MM.1S (cell line): ENCODE results near the gene CTAGE1.

Experiments used
- DNase-seq: peaks from one replicate; pipeline ENCODE4 v3.0.0-alpha.2; 2015
- H2AFZ ChIP-seq: fragments of 300-600 bp; sonication (generic); 2 replicates; pipeline ENCODE4 v1.6.0; 2016; ENCODE audit warnings: antibody characterized with exemption, low read length
- H3F3A ChIP-seq: fragments of 300-600 bp; sonication (generic); 2 replicates; pipeline ENCODE4 v1.6.1; 2016; ENCODE audit warnings: mild to moderate bottlenecking, antibody characterized with exemption, low read length, moderate library complexity, mixed read lengths; ENCODE audit not compliant: insufficient read depth
- H3K27ac ChIP-seq: fragments of 300-600 bp; sonication (generic); 2 replicates; pipeline ENCODE4 v1.5.1; 2016; ENCODE audit warnings: mild to moderate bottlenecking, low read length
- H3K27me3 ChIP-seq: fragments of 300-600 bp; sonication (generic); replicated peaks from 2 replicates; pipeline ENCODE4 v1.6.0; 2016; ENCODE audit warnings: low read length; ENCODE audit not compliant: insufficient read depth
- H3K36me3 ChIP-seq: fragments of 300-600 bp; sonication (generic); replicated peaks from 2 replicates; pipeline ENCODE4 v1.6.1; 2016; ENCODE audit warnings: mild to moderate bottlenecking, low read length, mixed read lengths; ENCODE audit not compliant: insufficient read depth
- H3K4me1 ChIP-seq: fragments of 300-600 bp; sonication (generic); 2 replicates; pipeline ENCODE4 v1.6.1; 2016; ENCODE audit warnings: low read length, mixed read lengths
- H3K4me2 ChIP-seq: fragments of 300-600 bp; sonication (generic); 2 replicates; pipeline ENCODE4 v1.6.0; 2016; ENCODE audit warnings: low read depth, low read length
- H3K4me3 ChIP-seq: fragments of 300-600 bp; sonication (generic); 2 replicates; pipeline ENCODE4 v1.5.1; 2016; ENCODE audit warnings: low read length, mixed read lengths
- H3K79me2 ChIP-seq: fragments of 300-600 bp; sonication (generic); 2 replicates; pipeline ENCODE4 v1.6.1; 2016; ENCODE audit warnings: mixed run types, low read length, mixed read lengths
- H3K9ac ChIP-seq: fragments of 300-600 bp; sonication (generic); 2 replicates; pipeline ENCODE4 v1.6.1; 2016; ENCODE audit warnings: low read length, mixed read lengths
- H3K9me2 ChIP-seq: fragments of 300-600 bp; sonication (generic); replicated peaks from 2 replicates; pipeline ENCODE4 v1.6.1; 2016; ENCODE audit warnings: mild to moderate bottlenecking, low read length, mixed read lengths; ENCODE audit not compliant: insufficient read depth
- H3K9me3 ChIP-seq: fragments of 300-600 bp; sonication (generic); replicated peaks from 2 replicates; pipeline ENCODE4 v1.6.1; 2016; ENCODE audit warnings: mild to moderate bottlenecking, low read length, mixed read lengths; ENCODE audit not compliant: insufficient read depth
- H4K20me1 ChIP-seq: fragments of 300-600 bp; sonication (generic); 2 replicates; pipeline ENCODE4 v1.6.1; 2016; ENCODE audit warnings: mild to moderate bottlenecking, low read length, moderate library complexity, mixed read lengths; ENCODE audit not compliant: insufficient read depth
- CTCF ChIP-seq: fragments of 300-600 bp; sonication (generic); IDR thresholded peaks from 2 replicates; pipeline ENCODE4 v1.5.1; 2016; ENCODE audit warnings: antibody characterized with exemption, low read length, mixed read lengths
- EZH2 ChIP-seq: fragments of 300-600 bp; sonication (generic); optimal IDR thresholded peaks from 2 replicates; pipeline ENCODE3; 2017; ENCODE audit warnings: low read depth, mild to moderate bottlenecking, antibody characterized with exemption, low read length, mixed read lengths
- EZH2phosphoT487 ChIP-seq: fragments of 300-600 bp; sonication (generic); IDR thresholded peaks from 2 replicates; pipeline ENCODE4 v1.6.1; 2018; ENCODE audit warnings: antibody characterized with exemption, low read length

The CTAGE1 gene

DNA sequence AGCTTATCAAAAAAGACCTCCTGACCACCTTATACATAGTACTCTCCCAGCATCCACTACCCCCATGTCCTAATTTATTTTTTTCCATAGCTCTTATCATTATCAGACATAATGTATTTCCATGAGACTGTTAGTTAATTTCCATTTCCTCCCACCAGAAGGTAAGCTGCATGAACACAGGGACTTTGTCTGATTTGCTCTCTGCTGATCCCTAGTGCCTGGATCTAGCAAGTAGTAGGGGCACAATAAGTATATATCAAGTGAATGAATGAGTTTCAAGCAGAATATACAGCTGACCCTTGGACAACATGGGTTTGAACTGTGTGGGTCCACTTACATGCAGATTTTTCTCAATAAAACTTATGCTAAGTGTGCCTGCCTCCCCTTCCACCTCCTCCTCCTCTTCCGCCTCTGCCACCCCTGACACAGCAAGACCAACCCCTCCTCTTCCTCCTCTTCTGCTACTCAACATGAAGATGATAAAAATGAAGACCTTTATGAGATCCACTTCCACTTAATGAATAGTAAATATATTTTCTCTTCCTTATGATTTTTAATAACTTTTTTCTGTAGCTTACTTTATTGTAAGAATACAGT lies 53.8 kb downstream of the CTAGE1 start:
- no peak for DNase-seq
- Histone ChIP-seq H3K27ac (no peak overlapping the region), H3K36me3 (no peaks in the 10 kb centered on the region), H3K79me2 (no peaks in the 10 kb centered on the region), H4K20me1 (no peaks in the 10 kb centered on the region), H3K9me2 (no peaks in the 10 kb centered on the region), H3K4me3 (no peak overlapping the region), H3K4me2 (no peak overlapping the region), H3K4me1 (no peaks in the 10 kb centered on the region), H3K27me3 (no peaks in the 10 kb centered on the region), H3K9me3 (no peaks in the 10 kb centered on the region), H3K9ac (no peak overlapping the region), H2AFZ (no peak overlapping the region), H3F3A (no peaks in the 10 kb centered on the region)
- TF ChIP-seq EZH2phosphoT487 = no peak
- no peak for TF ChIP-seq EZH2
- no peak for TF ChIP-seq CTCF
